GM19043 (cell line): ENCODE measurements around the gene RPTOR.

Experiments
- ATAC-seq: cut with Tn5 transposase; IDR thresholded peaks from one replicate; pipeline ENCODE4 v1.9.1; 2021; ENCODE audit warnings: low read depth; ENCODE audit not compliant: unreplicated experiment

Gene RPTOR

GRCh38 chr17:81015136-81015535 is 470.5 kb downstream of the RPTOR start:
- ATAC-seq: no peak
